Measurements from ENCODE around the gene SH3PXD2A. TPM values are rescaled to one million over a fixed set of nuclear protein-coding genes. Genes with fewer than 3 reads are reported as not detected.
A peak's percentile ranks its signal among the peaks of the same experiment; 100 is the strongest.

SH3PXD2A gene
- total and polyA plus RNA-seq, 2 donors (not counting 1 experiment from before 2014, with no cell fraction given), result 3.2 to 33.5 TPM

- H3K36me3 ChIP-seq (replicated peaks in 1 of 2; ENCODE audit: control extremely low read depth in 1 of 2, control insufficient read depth in 1 of 2, extremely low read depth in 1 of 2, insufficient read depth in 2 of 2, low read length in 1 of 2), result no peaks in the 10 kb centered on the region
- H4K20me1 ChIP-seq (ENCODE audit: control insufficient read depth, insufficient read depth, low read length, poor library complexity, severe bottlenecking), result no peaks in the 10 kb centered on the region
- Mint-ChIP-seq H3K4me1 (peaks cover 12% of the 10 kb centered on the region), H3K27me3 (peaks cover 41% of the 10 kb centered on the region), H3K4me3 (peak overlapping the region; percentile 70), H3K27ac (no peak overlapping the region), H3K9me3 (ENCODE audit: insufficient read depth) (no peaks in the 10 kb centered on the region)
- no peaks in the 10 kb centered on the region for H3K79me2 ChIP-seq (ENCODE audit: control insufficient read depth, insufficient read depth, low read length)
- intact Hi-C loops (cut with micrococcal nuclease), result no loop called here
- H2AFZ ChIP-seq (ENCODE audit: insufficient read depth, low read depth, low read length, poor library complexity, severe bottlenecking), result peak overlapping the region; percentile 46
- ATAC-seq (ENCODE audit: low read depth), result no peak
- no peak overlapping the region for H3K27ac ChIP-seq (ENCODE audit: low read length in 2 of 2)
- peaks cover 5 to 8% of the 10 kb centered on the region in 2 donors for H3K4me1 ChIP-seq (ENCODE audit: control insufficient read depth in 2 of 2, insufficient read depth in 2 of 2, low read length in 2 of 2)
- WGBS (ENCODE audit: insufficient coverage), result 2% methylated on average over 14 of the region's 44 CpGs
- H3K4me2 ChIP-seq (replicated peaks; ENCODE audit: low read depth, low read length, poor library complexity, severe bottlenecking), result peak overlapping the region; percentile 69
- H3K9ac ChIP-seq (ENCODE audit: low read length), result no peak overlapping the region
- H3K9me3 ChIP-seq (ENCODE audit: control extremely low read depth in 1 of 3, control insufficient read depth in 2 of 3, insufficient read depth in 1 of 3, low read length in 2 of 3), result peaks cover 0 to 3% (median 0%) of the 10 kb centered on the region in 3 donors
- peak overlapping the region in 1 of 5 experiments; percentile 23 for H3K4me3 ChIP-seq (ENCODE audit: control extremely low read depth in 1 of 5, extremely low read depth in 1 of 5, insufficient read depth in 1 of 5, low read depth in 2 of 5, low read length in 4 of 5)
- ChIA-PET CTCF (no interaction called here), POLR2A (no interaction called here)
- TF ChIP-seq, protein P1, sequence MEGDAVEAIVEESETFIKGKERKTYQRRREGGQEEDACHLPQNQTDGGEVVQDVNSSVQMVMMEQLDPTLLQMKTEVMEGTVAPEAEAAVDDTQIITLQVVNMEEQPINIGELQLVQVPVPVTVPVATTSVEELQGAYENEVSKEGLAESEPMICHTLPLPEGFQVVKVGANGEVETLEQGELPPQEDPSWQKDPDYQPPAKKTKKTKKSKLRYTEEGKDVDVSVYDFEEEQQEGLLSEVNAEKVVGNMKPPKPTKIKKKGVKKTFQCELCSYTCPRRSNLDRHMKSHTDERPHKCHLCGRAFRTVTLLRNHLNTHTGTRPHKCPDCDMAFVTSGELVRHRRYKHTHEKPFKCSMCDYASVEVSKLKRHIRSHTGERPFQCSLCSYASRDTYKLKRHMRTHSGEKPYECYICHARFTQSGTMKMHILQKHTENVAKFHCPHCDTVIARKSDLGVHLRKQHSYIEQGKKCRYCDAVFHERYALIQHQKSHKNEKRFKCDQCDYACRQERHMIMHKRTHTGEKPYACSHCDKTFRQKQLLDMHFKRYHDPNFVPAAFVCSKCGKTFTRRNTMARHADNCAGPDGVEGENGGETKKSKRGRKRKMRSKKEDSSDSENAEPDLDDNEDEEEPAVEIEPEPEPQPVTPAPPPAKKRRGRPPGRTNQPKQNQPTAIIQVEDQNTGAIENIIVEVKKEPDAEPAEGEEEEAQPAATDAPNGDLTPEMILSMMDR (IDR thresholded peaks at IDR 0.05), result no peak
- TF ChIP-seq EZH2 (IDR thresholded peaks at IDR 0.05; ENCODE audit: borderline replicate concordance, insufficient read depth, low read depth, low read length, poor library complexity, severe bottlenecking), result no peak
- peaks cover 0 to 29% (median 19%) of the 10 kb centered on the region in 4 experiments for H3K27me3 ChIP-seq (replicated peaks in 1 of 4; ENCODE audit: control extremely low read depth in 1 of 4, control insufficient read depth in 3 of 4, insufficient read depth in 4 of 4, low read length in 3 of 4)
- DNase-seq, result no peak
Measured at GRCh38 chr10:103554488-103555324, 300.7 kb downstream of the SH3PXD2A start.
